HG02588 (cell line): ENCODE measurements around the gene MACROD2.

Source experiments
- ATAC-seq: cut with Tn5 transposase; IDR thresholded peaks from one replicate; pipeline ENCODE4 v1.9.1; 2021; ENCODE audit warnings: mild to moderate bottlenecking, moderate library complexity; ENCODE audit not compliant: unreplicated experiment

The MACROD2 gene

DNA sequence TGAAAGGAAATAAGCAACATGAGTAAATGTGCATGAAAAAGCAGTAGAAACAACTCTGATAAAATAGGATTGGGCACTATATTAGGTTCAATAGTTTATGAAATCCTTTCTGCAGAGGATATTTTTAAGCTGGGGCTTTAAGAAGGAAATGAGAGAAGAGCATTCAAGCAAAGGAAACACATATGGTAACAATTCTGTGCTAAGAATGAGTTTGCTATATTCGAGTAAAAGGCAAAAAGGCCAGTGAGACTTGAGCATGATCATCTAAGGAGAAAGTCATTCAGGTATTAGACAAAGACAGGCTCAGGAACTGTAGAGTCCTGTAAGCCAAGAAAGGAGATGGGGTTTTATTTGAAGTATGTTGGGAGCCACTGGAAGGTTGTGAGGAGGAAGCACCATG, 729.2 kb downstream of the MACROD2 start:
- no peak for ATAC-seq

DNA sequence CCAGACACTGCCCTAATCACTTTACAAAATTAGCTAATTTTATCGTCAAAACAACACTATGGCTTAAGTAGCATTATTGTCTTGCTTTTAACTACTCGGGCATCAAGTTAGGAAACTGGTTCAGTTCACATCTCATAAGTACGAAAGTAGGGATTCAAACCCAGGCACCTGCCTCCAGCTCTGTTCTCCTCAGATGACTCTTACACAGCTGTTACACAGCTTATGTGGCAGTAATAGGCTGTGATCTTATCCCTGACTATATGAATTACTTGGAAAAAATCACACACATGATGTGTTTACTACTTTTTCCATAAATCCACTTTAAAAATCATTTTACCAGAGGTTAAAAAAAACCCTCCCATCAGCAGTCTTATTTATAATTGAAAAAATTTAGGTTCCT, 731.3 kb downstream of the MACROD2 start:
- ATAC-seq, result no peak

DNA sequence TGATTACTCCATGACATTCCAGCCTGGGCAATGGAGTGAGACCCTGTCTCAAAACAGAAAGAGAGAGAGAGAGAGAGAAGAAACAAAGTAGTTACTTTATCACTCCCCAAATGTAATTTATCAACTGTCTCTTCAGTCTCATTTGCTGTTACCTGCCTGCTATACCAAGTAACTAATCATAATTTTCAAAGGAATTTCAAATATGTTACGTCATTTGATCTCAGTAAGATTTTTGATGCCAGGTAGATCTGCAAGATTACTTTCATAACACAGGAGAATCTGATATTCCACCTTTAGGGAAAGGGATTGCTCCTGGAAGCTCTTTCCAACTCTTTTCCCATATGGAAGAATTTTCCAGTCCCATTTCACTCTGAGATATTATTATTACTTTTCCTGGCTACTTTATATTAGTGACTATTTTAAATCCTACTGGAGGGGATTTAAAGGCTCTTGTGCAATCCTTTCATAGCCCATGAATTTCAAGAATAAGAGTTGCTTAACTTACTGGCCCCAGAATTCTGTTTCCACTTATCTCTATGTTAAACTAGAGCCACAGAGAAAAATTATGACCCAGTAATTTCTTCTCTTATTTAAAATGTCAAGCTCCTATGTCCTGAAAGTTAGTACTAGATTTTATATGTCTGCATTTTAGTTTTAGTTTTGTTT, 732.3 kb downstream of the MACROD2 start:
- ATAC-seq, result no peak

DNA sequence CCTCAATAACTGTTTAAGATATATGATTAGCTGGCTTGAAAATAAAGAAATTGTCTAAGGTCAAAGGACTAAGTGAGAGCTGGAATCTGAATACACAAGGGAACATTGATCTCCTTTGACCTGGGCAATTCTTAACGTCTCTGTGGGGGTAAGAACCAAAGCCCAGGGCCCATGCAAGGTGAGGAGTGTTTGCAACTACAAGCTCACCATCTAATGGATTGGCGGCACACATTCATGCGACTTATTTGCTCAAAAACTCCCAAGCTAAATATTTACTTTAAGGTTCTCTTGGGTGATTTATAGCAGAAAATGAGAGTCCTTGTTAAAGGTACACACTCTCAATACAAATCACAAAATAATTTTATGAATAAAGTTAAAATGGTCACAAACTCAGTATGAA, 734.1 kb downstream of the MACROD2 start:
- ATAC-seq, result no peak

DNA sequence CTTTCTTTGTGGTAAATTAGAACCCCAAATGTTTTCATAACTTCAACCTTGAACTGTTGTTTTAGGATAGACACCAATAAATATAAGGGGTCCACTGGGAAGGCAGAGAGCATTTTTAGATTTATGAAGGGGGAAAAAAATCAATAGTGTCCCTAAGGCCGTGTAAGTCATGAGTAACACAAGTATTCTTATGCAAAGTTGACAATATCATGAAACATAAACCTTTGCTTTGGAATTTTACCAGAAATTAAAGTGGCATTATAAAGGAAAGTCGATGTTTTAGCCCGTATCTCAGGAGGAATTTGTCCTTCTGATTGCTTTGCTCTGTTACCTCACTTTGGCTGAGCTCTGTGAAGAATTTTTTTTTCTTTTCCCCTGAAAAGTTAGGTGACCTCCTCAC, 737.0 kb downstream of the MACROD2 start:
- no peak for ATAC-seq

DNA sequence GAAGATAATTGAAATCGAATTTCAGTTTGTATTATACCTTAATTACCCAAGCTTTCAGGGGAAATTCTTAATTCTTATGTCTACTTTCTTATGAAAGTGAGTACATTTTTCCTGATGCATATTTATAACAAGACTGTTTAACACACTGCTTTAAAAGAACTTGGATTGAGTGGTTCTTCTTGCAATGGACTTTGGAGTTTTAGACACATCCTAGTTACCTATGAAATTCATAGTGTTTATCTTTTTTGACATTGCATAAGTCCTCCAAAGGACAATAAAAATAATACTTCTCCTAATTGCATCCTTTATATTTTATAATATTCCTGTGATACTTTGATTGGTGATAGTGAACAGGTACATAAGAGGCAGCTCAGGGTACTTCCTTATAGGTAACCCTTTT, 737.7 kb downstream of the MACROD2 start:
- ATAC-seq, result no peak

DNA sequence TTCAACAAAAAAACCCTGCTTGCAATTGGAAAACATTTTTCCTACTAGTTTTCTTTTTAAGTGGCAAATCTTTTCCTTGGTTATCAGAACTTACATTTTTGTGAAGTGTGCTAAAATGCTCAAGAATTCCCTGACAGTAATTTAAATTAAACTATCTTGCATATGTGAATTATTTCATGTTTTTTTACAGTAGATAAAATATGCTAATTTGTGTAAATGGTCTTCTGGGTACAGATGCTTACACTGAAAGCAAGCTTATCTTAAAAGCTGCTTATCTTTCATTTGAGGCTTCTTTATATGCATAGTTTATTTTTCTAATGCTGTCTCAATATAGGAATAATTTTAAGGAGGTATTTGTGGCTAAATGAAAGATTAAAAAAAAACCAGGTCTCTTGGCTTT, 745.1 kb downstream of the MACROD2 start:
- no peak for ATAC-seq

DNA sequence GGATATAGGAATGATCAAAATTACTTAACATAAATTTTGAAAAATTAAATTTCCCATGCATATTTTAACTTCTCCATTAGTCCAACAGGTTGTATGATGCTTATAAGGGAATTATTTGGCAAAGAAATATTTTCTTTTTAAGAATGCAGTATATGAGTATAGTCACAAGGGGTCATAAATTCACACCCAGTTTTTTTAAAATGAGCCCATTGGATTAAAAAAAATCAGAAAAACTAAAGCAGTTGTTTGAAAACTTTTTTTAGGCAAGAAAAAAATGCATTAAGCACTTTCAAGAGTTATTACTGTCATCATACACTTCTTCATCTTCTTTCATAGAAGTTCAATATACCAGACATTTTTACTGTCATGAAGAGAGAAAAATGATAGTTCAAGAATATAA, 746.3 kb downstream of the MACROD2 start:
- ATAC-seq, result no peak

DNA sequence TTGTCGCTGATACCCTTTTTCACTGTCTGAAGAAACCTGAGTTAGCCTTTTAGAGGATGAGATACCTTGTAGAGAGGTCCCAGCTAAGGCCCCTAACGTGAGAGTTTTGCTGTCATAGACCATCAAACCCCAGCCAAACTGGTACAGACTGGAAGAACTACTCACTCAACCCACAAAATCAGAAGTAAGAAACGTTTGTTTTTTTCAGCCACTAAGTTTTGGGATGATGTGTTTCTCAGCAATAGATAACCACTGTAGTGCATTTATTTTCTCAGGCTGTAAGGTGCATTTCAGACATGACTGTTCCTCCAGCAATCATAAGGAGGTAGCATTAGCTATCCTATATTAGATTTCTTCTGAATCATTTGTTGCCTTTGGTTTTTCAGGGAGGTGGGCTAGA, 749.4 kb downstream of the MACROD2 start:
- ATAC-seq, result peak; percentile 85

DNA sequence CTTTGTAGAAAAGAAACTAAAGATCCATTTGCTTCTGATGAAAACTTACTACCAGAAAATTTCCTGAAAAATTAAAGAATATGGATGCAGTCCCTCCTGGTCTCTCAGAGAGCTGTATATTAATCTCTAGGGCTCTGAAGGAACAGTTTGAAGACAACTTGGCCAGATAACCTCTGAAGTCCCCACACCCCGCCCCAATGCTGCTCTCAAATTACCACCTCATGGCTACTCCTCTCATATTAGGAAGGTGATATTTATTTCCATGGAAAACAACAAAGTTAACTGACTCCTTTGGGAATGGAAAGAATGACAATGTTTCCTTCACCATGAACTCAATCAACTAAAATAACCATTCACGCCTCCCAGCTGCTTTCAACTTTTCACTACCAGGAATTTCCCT, 750.5 kb downstream of the MACROD2 start:
- ATAC-seq, result no peak

DNA sequence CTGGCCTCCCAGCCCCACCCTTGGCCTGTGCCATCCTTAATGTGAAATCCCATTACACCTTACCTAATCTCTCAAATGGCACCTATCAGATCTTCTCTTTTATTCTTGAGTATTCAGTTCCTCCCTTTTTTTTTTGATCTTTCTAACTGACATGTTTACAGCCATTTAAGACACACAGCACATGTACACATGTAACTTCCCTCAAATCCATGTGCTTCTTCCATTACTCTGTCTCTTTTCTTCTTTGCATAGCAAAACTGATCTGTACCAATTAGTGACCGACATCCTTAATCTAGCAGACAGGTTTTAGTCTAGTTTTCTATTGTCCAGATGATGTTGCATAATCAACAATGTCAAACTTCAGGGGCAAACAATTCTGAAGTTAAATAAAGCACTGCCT, 755.9 kb downstream of the MACROD2 start:
- no peak for ATAC-seq

DNA sequence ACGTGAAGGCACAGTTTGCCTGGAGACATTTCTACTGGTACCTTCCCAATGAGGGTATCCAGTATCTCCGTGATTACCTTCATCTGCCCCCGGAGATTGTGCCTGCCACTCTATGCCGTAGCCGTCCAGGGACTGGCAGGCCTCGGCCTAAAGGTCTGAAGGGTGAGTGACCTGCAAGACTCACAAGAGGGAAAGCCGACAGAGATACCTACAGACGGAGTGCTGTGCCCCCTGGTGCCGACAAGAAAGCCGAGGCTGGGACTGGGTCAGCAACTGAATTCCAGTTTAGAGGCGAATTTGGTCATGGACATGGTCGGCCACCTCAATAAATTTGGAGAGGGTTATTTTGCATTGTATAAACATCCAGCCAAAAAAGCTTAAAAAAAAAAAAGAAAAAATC, 762.4 kb downstream of the MACROD2 start:
- no peak for ATAC-seq

DNA sequence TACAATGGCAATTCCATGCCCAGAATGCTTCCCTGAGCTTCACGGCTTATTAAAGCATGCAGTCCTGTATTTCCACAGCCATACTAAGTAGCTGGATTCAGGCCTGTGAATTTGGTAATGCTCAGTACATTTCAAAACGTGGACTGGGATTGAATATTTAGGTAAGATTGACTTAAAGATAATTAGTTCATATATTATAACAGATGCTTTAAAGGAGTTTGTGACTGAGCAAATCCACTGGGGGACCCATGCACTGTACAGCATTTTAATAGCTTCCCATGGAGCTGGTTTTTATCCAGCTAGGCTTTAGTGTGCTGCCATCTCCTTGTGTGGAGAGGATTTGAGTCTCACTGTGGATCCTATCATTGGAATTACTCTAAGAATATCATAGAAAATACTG, 763.0 kb downstream of the MACROD2 start:
- ATAC-seq, result no peak

DNA sequence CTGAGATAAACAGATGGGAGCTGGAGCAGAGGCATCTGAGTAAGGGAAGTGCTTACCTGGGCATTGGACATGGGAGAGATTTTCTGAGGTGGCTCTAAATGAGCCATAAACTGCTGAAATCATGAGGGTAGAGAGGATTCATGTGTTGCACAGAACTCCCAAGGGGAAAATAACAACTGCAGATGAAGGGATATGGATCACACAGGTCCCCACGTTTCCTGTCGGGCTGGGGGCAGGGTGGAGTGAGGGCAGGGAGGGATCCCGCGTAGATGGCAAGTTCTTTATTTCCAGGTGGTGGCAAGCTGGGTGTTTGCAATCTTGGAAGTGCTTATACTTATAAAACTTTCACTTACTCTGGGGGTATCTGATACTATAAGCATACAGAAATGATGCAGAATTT, 764.7 kb downstream of the MACROD2 start:
- ATAC-seq, result no peak

DNA sequence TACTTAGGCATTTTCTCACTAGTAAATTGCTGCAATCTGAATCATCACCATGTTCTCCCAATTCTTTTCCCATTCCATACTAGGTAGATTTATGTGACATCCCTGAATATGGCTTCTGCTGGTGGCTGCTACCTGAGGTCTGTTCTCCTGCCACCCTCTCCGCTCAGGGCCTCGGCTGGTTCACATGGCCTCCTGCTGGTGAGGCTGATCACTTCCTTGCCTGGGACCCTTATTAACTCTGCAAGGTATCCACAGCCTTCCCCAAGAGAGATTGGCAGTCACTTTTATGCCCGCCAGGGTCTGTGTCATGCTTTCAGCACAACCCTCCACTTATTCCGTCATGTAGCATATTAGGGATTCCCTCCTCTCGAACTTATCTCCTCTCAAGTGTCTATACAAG, 766.6 kb downstream of the MACROD2 start:
- ATAC-seq, result no peak

DNA sequence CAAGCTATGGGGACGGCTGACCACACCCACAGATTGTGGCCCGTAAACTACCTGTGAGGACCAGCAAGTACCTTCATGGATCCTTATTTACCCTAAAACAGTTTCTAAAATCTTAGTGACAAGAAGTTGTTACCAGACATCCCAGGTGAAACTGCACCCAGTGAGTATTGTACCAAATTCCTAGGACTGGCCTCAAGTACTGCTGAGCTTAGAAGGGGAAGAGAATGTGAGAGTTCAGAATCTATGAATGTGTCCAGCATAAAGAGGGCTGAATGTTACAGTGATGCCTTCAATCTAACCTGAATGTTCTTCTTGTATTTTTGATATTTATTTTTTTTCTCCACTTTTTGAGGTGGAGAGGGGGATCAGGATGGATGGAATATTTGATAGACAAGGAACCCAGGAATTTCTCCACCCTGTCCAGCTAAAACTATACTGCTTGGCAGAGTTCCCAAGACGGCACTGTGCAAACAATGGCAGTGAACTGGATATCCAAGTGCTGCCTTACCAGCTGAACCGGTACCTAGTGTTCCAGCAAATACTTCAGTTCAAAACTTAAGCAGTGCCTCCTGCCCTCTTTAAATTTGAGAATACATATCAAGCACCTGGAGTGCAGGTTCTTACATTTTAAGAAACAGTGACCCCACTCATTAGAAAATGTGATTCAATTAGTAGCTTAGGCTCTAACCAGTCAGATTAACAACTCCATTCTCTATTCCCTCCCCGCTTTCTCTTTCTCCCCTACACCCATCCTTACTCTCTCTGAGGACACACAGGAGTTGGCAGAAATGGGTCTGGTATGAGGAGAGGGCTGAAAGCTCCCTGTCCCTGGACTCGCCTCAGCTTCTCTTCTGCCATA, 769.4 kb downstream of the MACROD2 start:
- no peak for ATAC-seq

DNA sequence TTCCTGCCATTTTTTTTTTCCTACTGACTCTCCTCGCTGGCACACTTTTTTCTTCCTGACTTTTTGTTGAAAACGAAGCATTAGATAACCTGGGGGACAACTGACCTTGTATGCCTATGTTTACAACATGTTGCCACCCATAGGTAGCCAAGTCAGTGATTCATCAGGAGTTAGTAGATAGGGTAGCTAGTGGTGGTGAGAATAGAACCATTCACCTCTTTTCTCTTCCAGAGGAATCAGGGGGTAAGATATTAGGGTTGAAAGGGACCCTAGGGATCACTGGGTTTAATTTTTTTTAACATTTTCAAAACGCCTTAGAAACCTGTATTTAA, 770.0 kb downstream of the MACROD2 start:
- no peak for ATAC-seq

DNA sequence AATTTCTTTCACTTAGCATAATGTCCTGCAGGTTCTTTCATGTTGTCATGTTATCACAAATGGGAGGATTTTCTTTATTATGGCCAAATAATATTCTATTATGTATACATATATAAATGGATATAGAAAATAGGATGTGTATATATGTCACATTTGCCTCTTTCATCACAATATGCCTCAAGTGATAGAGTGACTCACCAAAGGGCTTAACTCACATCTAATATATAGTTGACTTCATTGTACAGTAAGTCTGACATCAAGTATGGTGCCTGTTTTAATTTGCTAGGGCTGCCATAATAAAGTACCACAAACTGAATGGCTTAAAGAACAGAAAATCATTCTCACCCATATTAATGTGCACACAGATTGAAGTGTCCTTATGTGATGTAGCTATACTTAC, 778.2 kb downstream of the MACROD2 start:
- no peak for ATAC-seq

DNA sequence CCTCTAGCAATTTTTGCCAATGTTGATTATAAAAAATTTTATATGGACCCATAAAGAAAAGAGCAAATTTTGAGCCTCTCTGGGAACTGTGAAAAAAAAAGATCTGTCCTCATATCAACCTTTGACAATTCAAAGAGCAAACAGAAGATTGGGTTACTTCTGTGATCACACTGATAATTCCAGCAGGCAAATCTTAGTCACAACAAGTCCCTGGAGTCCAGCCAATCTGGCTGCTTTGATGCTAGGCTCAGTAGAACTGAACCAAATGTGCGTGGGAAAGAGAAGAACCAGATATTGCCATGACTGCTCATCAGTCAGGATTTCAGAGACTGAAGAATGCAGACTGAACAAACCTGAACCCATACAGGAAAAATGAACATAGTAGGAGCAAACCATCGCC, 780.5 kb downstream of the MACROD2 start:
- no peak for ATAC-seq

DNA sequence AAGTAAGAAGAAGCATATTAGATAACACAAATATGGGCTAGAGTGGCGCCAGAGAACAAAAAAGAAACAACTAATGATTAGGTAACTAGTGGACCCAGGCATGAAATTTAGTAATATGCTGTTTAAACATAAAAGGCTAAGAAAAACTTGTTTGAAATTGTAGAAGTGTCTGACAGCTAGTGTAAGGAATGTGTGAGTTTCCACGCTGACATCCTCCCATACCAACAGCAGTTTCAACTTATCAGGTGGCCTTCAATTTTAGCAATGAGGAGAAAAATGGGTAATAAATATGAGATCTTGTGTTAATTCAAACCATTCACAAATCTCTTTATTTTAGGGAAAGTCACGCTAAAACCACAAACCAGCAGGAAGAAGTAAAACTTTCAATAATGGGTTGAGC, 782.3 kb downstream of the MACROD2 start:
- ATAC-seq, result no peak

DNA sequence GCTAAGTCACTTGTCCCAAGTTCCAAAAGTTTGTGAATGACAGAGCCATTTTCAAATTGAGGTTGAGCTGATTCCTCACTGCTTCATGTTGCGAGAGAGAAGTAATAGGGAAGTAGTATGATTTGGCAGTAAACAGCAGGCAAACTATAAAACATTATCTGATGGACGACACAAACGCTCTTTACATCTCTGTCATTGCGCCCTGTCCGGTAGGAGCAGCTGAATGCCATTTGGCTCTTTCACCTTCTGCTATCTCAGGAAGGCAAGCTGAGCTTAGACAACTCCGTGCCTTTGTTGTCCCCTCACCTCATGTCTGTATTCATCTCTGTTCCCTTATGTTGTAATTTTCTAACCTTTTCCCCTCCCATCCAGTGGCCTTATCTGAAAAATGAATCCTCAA, 782.8 kb downstream of the MACROD2 start:
- no peak for ATAC-seq

DNA sequence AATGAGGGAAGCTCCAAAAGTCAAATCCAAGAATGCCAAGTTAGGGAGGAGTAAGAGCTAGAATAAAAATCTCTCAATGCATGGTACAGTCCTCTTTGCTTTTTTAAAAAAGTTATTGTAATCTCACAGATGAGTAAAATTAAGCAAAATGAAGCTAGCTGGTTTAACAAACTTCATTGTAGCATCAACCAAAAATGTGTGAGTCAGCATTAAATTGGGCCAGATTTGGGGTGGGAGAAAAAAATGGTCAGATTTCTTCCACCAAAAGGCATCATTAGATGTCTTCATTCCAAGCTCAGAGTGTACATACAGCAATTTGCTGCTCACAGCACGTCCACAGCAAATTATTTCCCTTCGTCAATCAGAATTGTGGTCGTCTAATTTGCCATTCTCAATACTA, 783.6 kb downstream of the MACROD2 start:
- no peak for ATAC-seq

DNA sequence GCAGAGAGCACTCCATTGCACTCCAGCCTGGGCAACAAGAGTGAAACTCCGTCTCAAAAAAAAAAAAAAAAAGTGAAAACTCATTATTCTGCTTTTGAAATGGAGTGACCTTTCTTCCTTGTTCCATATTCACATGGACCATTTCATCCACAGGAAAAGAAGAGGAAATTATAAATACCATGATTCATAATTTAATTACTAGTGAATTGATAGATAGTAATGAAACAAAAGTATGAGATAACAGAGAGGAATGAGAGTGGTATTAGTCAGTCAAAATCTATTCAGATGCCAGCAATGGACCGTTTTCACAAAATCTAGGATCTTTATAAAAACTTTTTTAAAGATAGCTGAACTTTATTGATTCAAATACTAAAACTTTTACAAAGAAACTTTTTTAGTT, 785.2 kb downstream of the MACROD2 start:
- ATAC-seq, result no peak
